HG03039 (cell line): Measurements from ENCODE around the gene ATG9A.
"Not testable (repeated sequence)": the region's sequence is repeated elsewhere in the genome, so short reads cannot be mapped to it uniquely, and the experiment has no call there.

Source experiments
- ATAC-seq: cut with Tn5 transposase; IDR thresholded peaks from one replicate; pipeline ENCODE4 v1.9.1; 2021; ENCODE audit warnings: mild to moderate bottlenecking, moderate library complexity; ENCODE audit not compliant: unreplicated experiment

Gene ATG9A

DNA sequence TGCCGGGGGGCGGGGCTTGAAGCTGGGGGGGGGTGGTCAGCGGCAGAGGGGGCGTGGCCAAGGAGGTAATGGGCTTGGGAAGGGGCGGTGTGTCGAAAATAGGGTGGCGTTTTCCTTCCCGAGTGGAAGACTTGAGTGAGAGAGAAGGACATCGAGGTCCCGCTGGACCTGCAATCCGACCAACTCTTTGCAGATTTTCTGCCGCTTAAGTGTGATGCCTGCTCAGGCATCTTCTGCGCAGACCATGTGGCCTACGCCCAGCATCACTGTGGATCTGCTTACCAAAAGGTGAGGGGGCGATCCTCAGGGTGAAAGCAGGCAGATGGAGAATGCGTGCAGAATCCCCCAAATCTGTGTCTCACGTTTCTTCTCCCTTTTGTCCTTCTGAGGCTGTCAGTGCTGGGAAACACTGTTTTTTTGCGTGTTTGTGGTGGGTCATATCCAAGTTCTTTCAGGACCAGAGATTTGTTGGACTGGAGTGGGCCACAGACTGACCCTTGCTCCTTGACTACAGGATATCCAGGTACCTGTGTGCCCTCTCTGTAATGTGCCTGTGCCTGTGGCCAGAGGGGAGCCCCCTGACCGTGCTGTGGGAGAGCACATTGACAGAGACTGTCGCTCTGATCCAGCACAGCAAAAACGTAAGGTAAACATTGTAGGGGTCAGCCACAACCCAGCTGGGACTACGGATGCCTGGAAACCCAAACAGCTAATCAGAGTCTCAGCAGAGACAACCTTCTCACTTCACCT, 22.1 kb downstream of the ATG9A start:
- ATAC-seq, result no peak

DNA sequence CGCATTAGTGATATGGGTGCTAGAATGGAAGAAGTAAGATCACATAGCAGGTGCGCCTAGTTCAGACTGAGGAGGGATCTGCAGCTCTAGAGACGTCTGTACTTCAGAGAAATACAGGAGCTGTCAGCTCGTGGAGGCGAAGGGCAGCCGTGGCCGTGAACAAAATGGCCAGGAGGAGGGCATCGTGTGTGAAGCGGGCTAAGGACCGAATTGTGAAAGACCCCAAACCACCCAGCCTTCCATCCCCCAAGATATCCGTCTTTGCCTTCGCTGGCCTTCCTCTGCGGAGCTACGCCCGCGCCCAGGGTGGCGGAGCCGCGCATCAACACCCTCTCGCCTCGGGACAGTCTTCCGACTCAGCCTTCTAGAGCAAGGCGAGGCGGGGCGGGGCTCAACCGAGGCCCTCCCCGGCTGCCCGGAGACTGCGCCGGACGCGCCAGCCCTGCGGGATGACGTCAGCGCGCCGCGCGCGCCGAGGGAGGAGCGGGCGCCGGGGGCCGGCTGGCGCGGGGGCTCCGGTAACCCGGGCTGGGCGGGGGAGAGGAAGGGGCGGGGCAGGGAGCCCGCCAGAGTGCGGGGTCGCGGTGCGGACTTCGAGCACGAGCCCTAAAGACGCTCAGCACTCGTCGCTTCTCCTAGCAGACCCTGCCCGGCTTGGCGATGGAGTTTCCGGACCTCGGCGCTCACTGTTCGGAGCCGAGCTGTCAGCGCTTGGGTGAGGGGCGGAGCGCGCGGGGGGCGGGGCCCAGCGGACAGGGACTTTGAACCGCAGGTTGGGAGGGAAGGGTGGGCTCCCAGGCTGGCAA, 22.9 kb downstream of the ATG9A start, which contains the start of gene ZFAND2B:
Gene ZFAND2B, plus strand, starts transcription at position 455 of the 806 bp plus-strand sequence. Its CDS starts 206 bp downstream, at position 661.
- peak; percentile 96 for ATAC-seq

DNA sequence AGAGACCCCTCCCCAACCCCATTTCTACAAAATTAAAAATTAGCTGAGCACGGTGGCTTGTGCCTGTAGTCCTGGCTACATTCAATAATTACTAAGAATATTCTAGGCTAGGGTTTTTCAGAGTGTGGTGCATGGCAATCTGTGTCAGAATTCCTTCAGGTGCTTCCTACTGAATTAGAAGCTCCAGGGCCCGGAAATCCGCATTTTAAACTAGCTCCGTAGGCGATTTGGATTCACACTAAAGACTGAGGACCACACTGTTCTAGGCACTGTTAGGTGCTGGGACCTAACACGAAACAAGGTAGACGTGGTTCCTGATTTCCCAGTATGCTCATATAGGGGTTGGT, 23.5 kb downstream of the ATG9A start:
- no peak for ATAC-seq

DNA sequence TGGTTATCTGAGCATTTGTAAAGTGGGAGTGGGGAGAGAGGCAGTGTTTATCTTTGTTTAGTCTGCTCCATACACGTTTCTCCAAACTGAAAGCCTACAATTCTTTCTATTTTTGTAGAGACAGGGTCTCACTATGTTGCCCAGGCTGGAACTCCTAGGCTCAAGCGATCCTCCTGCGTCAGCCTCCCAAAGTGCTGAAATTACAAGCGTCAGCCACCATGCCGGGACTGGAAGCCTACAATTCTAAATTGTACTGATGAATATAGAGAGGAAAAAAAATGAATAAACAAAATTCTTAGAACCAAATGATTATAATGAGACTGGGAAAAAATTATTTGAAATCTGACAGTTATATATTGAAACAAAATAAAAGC, 24.3 kb downstream of the ATG9A start:
- no peak for ATAC-seq

DNA sequence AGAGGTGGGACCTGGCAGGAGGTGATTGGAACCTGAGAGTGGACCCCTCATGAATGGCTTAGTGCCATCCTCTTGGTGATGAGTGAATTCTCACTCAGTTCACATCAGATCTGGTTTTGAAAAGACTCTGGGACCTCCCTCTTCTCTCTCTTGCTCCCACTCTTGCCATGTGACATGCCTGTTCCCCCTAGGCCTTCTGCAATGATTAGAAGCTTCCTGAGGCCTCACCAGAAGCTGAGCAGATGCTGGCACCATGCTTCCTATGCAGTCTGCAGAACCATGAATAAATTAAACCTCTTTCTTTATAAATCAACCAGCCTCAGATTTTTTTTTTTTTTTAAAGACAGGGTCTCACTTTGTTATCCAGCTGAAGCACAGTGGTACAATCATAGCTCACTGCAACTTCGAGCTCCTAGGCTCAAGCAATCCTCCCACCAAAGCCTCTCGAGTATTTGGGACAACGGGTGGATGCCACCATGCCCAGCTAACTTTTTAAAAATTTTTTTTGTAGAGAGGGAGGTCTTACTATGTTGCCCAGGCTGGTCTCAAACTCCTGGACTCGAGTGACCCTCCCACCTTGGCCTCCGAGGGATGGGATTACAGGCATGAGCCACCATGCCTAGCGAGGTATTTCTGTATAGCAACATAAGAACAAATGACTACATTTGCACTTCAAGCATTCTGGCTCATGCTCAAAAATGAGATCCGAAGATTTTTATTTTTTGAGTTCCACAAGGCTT, 24.8 kb downstream of the ATG9A start:
- no peak for ATAC-seq

DNA sequence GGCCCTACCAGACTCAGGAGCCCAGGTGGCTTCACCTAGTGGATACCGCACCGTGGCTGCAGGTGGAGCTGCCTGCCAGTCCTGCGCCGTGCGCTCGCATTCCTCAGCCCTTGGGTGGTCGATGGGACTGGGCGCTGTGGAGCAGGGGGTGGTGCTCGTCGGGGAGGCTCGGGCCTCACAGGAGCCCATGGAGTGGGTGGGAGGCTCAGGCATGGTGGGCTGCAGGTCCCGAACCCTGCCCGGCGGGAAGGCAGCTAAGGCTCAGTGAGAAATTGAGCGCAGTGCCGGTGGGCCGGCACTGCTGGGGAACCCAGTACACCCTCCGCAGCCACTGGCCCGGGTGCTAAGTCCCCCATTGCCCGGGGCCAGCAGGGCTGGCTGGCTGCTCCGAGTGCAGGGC, 28.1 kb downstream of the ATG9A start:
- not testable (repeated sequence) for ATAC-seq

DNA sequence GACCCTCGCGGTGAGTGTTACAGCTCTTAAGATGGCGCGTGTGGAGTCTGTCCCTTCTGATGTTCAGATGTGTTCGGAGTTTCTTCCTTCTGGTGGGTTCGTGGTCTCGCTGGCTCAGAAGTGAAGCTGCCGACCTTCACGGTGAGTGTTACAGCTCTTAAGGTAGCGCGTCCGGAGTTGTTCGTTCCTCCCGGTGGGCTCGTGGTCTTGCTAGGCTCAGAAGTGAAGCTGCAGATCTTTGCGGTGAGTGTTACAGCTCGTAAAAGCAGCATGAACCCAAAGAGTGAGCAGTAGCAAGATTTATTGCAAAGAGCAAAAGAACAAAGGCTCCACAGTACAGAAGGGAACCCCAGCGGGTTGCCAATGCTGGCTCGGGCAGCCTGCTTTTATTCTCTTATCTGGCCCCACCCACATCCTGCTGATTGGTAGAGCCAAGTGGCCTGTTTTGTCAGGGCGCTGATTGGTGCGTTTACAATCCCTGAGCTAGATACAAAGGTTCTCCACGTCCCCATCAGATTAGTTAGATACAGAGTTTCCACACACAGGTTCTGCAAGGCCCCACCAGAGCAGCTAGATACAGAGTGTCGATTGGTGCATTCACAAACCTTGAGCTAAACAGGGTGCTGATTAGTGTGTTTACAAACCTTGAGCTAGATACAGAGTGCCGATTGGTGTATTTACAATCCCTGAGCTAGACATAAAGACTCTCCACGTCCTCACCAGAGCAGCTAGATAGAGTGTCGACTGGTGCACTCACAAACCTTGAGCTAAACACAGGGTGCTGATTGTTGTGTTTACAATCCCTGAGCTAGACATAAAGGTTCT, 28.7 kb downstream of the ATG9A start:
- not testable (repeated sequence) for ATAC-seq

DNA sequence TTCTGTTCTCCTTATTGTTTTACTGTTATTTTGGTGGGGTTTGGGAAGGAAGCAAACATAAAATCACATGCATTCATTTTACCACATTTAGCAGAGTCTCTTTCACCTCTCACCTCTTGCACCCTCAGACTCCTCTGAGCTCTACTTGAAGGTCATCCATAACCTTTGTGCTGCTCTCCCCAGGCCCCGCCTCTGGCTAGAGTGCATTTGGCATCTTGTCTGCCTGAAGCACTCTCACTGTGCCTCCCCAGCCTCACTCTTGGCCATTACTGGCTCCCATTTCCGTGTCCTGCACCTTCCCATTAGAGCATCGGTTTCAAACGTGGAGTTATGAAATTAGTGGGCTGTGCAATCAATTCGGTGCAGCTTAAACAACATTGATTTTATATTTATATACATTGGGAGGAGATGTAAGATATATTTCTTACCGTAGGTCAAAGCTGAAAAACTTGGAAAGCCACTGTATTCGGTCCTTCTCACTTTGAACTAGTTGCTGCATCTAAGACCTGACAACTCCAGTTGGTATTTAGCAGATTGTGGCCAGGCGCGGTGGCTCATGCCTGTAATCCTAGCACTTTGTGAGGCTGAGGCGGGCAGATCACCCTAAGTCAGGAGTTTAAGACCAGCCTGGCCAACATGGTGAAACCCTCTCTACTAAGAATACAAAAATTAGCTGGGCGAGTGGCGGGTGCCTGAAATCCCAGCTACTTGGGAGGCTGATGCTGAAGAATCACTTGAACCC, 29.8 kb downstream of the ATG9A start:
- no peak for ATAC-seq

DNA sequence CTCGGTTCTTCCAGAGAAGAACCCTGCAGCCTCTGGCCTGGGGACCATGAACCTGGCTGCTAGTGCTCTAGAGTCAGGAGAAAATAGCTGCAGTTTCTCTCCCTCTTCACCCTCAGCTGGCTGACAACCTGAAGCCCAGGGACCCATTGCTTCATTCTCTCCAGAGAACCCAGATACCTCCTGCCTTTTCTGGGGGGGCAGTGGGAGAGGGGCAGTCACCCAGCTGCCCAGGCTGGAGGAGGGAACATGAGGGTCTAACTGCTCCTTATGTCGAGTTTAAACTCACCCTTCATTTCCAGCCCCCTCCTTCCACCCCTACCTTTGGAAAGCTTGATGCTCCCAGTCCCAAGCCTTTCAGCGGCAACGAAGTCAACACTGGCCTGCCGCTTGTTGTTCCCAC, 30.5 kb downstream of the ATG9A start:
- ATAC-seq, result no peak

DNA sequence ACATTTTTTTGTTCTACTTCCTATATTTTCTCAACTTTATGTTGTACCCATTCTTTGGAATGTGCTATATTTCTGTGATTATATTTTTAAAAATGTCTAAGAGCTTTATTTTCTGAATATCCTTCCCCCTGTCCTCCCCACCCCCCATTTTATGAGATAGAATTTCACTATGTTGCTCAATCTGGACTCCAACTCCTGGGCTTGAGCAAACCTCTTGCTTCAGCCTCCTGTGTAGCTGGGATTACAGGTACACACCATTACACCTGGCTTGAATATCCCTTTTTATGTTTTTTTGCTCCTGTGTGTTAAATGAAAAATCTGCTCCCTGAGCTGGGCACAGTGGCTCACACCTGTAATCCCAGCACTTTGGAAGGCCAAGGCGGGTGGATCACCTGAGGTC, 32.0 kb downstream of the ATG9A start:
- no peak for ATAC-seq

DNA sequence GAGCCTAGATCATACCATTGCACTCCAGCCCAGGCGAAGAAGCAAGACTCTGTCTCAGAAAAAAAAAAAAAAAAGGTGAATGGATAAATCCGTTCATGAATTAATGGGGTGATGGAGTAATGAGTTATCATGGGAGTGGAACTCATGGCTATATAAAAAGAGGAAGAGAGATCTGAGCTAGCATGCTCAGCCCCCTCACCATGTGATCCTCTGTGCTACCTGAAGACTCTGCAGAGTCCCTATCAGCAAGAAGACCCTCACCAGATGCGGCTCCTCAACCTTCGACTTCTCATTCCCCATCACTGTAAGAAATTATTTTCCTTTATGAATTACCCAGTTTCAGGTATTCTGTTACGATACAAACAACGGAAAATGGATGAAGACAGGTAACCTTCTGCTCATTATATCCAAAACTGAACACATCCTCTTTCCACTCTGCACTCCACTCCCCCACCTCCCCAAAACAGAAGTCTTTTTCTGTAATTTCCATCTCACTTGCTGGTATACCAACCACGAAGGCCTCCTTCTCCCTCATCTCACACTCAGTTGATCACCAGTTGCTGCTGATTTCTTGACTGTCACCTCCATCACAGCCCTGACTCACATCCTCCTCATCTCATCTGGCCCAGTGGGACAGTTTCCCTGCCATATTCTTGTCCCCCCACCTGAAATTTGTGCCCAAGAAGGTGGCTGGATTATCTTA, 42.5 kb downstream of the ATG9A start:
- ATAC-seq, result no peak

DNA sequence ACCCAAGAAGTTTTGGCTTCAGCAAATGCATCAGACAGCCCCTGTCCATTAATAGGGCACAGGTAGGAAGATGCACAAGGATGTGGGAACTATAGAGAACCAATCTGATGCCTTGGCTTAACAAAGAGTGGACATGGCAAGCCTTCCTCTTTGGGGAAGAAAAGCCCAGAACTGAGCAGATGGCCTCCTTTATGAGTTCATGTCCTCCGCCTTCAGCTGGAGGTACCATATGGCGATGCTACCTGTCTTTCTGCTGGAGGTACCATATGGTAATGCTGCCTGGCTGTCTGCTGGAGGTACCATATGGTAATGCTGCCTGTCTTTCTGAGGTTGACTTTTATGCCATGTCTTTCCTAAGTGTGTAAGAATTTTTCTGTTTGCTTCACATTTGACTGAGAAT, 45.3 kb downstream of the ATG9A start:
- ATAC-seq, result no peak

DNA sequence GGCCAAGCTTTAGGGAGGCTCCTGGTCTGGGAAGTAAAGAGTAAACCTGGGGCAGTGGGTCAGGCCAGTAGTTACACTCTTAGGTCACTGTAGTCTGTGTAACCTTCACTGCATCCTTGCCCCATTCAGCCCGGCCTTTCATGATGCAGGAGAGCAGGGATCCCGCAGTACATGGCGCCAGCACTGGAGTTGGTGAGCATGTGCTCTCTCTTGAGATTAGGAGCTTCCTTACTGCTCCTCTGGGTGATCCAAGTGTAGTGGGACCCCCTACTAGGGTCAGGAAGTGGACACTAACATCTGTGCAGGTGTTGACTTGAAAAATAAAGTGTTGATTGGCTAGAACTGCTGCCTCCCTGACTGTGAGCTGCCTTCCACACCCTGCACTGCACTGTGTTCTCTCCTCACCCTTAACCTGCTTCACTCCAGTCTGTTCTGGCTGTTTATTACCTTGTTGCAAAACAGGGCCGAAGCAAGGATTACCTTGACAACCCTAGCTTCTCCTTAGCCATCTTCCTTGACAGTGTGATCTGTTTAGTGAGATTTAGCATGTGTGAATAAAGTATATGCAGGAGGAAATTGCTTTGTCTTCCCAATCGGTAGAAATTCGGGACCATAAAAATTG, 46.2 kb downstream of the ATG9A start:
- ATAC-seq, result no peak

DNA sequence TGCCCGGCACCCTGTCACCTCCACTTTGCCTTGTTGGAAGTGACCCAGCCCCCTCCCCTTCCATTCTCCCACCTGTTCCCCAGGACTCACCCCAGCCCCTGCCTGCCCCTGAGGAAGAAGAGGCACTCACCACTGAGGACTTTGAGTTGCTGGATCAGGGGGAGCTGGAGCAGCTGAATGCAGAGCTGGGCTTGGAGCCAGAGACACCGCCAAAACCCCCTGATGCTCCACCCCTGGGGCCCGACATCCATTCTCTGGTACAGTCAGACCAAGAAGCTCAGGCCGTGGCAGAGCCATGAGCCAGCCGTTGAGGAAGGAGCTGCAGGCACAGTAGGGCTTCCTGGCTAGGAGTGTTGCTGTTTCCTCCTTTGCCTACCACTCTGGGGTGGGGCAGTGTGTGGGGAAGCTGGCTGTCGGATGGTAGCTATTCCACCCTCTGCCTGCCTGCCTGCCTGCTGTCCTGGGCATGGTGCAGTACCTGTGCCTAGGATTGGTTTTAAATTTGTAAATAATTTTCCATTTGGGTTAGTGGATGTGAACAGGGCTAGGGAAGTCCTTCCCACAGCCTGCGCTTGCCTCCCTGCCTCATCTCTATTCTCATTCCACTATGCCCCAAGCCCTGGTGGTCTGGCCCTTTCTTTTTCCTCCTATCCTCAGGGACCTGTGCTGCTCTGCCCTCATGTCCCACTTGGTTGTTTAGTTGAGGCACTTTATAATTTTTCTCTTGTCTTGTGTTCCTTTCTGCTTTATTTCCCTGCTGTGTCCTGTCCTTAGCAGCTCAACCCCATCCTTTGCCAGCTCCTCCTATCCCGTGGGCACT, 46.9 kb downstream of the ATG9A start:
- ATAC-seq, result no peak

DNA sequence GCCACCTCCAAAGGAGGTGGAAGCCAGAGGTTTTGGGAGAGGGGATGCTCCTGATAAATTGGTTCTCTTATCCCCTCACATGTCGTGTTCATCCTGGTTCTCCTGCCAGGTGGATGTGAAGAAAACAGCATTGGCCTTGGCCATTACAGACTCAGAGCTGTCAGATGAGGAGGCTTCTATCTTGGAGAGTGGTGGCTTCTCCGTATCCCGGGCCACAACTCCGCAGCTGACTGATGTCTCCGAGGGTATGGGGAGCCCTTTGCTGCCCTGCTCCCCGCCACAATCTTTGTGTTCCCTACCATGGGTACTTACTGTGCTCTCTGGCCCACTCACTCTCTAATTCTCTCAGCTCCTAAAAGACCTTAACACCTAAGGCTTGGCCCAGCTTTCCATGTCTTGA, 47.9 kb downstream of the ATG9A start:
- no peak for ATAC-seq

DNA sequence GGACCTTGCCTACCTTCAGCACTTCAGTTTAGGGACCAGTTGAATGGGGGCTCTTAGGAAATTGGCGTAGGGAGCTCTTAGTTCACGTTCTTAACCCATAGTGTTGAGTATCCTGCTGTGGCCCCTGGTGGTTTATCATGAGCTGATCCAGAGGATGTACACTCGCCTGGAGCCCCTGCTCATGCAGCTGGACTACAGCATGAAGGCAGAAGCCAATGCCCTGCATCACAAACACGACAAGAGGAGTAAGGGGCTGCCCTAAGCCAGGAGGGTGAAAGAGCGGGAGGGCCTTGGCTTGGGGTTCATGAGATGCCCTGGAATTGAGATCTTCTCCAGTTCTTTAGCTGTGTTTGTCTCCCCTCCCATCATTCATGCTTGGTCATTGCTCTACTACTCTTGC, 48.5 kb downstream of the ATG9A start:
- no peak for ATAC-seq

DNA sequence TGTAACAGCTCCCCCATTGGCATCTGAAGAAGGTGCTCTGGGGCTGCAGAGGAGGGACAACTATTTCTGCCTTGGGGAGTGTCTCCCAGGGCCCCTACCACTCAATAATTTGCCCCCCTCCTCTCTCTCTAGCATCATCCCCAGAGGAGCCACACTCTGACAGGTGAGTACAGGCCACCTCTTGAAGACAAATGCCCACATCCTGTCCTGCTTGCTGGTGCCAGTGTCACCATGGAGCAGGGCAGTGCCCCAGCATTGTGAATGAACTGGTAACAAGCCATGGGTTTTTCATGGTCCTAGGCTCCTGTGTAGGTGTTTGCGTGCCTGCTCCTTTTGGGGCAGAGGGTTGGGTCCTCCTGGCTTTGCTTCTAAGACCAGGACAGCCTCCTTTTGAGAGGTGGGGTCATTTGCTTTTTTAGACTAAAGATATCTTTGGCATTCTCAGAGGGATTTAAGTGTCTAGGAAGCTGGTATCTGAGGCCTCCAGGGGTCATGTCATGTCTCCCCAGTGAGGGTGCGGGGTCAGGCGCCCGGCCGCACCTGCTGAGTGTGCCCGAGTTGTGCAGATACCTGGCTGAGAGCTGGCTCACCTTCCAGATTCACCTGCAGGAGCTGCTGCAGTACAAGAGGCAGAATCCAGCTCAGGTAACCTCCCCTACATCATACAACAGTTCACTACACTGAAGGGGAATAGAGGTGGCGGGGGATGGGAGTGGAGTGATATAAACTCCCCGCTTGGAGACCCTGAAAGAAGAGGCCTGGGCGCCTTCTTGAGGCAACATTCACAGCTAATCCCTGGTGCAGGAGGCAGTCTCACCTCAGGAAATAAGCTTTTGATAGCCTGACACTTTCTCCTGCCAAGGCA, 49.6 kb downstream of the ATG9A start:
- ATAC-seq, result no peak
